GM21423 (cell line): ENCODE data around the gene E2F8.

ENCODE experiments used
- ATAC-seq: cut with Tn5 transposase; IDR thresholded peaks from one replicate; pipeline ENCODE4 v1.9.1; 2021; ENCODE audit warnings: mild to moderate bottlenecking, moderate library complexity; ENCODE audit not compliant: unreplicated experiment

Gene E2F8

GRCh38 chr11:19252394-19253152 is 11.8 kb upstream of the E2F8 start:
- ATAC-seq: no peak

GRCh38 chr11:19251577-19251976 is 10.8 kb upstream of the E2F8 start:
- no peak for ATAC-seq

DNA sequence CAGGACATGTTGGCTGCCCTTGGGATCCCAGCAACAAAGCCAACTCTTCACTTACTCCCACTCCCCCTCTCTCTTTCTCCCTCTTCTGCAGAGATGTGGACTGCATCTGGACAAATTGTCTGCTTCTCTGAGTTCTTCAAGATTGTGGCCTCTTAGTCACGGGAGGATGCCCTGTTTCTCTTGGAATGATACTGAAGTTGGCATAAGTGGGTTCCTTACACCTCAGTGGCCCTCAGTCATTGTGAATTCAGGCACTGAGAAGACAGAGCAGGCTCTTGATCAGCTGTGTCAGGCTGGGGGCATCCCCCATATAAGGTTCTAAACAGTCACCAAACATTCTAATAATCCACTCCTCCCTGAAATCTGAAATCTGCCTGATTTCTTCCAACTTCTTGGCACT is 6.1 kb upstream of the E2F8 start:
- no peak for ATAC-seq

DNA sequence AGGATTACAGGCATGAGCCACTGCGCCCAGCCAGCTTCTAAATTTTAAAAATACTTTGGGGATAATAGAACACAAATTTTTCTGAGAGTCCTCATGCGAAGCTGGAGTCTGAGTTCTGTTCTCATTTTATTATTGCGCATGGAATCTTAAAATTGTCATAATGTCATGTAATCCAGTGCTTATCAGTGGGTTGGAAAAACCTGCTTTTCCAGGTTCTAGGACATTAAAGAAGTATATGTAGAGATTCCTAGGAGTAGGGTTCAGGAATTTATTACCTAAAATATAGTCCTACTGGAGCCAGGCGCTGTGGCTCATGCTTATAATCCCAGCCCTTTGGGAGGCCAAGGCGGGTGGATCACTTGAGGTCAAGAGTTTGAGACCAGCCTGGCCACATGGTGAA is 4.6 kb upstream of the E2F8 start:
- ATAC-seq: no peak

GRCh38 chr11:19244621-19245020 is 3.9 kb upstream of the E2F8 start:
- no peak for ATAC-seq

- no peak for ATAC-seq
Measured at GRCh38 chr11:19244084-19244483, 3.3 kb upstream of the E2F8 start.

- no peak for ATAC-seq
Measured at GRCh38 chr11:19243613-19244012, 2.9 kb upstream of the E2F8 start.

DNA sequence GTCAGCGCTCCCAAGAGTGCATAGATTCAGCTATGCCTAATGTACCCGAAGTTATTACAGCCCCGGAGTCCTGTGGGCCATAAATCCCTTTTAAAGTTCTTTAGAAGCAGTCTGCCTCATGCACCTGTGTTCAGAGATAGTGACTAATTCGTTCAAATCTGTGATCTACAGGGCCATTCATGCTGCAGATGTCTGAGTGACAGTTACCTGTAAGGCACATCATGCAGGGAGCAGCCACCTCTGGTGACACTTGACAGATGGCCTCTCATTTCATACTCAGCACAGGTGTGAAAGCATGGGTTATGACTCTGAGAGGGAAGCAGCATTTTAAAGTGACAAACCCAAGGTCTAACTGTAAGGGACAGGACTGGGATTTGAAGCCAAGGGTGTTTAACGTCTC is 2.4 kb upstream of the E2F8 start:
- ATAC-seq: no peak

DNA sequence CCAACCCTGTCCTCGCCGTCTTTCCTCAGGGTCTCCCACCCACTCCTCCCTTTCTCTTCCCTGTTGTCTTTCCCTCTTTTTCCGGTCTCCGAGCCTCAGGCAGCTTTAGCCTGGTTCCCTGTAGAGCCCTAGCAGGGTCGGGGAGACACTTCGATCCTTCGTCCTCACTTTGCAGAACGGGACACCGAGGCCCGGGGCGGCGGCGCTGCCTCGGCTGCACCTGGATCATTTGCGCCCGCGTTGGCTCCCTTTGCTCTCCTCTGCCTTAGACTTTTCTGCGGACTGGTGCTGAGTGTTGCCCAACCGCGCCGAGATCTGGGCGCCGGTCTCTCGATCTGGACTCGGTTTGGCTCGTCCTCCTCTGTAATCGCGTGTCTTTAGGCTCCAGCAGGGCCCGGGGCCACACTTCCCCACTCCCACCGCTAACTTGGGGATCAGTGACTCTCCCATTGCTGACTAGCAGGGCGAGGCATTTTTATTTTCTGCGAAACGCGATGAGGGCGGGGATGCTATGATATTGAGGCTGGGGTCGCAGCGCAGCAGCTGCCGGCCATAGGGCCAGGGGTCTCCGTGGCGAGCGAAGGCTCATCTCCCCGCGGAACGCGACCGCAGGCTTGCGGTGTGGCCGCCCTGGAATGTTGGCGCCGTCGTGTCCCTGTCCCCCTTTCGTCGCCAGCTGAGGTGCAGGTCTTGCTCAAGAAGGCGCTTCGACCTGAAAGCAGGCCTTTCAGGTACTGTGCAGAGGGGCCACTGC is 1.6 kb upstream of the E2F8 start:
- no peak for ATAC-seq

DNA sequence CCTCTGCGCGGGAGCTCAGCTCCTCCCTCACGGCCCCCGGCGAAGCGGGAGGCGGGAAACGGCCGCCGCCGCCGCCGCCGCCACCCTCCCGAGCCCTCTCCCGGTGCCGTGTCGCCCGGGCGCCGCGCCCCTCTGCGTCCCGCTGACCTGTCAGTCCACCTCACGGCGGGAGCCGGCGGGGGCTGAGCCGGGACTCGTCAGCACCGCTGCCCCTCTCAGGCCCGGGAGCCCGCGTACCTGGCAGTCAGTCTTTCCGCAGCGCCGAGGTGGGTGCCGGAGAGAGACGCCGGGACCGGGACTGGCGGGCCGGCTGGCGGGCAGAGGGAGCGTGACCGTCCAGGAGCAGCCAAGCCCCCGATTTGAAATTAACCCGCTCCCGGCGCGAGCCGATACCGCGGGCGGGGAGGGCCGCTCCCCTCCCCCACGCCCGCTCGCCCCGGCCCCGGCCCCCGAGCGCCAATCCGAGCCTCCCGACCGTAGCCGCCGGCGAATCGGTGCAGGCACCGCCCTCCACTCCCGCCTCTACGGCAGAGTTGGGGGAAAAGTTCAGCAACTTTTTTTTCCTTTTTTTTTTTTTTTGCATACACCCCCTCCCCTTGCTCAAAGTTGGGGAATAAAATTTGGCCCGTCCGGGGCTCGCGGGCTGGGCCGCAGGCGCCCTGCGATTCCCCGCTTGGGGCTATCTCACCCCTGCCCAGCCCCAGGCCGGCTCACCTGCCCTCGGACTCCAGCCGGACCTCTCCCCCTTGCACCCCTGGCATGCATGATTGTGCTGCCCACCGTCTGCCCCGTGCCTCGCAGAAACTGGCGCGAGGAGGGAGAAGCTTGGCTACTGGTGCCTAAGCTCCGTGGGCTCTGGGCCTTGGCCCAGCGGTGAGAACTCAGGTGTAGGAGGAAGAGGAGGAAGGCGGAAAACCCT is 774 bp upstream of the E2F8 start:
- ATAC-seq: peak; percentile 26

GRCh38 chr11:19239039-19239438 is 1.7 kb downstream of the E2F8 start:
- no peak for ATAC-seq

DNA sequence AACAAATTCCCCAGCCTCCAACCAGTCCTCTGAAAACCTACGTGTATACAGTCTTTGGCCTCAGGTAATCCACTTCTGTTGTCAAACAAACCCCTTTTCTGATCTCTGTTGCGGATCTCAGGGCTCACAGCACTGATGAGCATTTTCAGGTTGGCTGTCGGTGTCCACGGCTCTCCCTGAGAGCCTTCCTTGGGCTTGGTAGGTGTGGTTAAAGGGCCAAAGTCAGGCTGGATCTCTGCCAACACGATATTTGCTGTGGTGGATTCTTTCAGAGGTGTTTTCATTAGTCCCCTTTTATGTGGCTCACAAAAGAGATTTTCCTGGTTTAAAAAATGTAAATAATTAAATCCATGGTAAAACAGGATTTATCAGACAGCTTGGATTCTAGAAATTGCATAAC is 2.9 kb downstream of the E2F8 start:
- no peak for ATAC-seq

DNA sequence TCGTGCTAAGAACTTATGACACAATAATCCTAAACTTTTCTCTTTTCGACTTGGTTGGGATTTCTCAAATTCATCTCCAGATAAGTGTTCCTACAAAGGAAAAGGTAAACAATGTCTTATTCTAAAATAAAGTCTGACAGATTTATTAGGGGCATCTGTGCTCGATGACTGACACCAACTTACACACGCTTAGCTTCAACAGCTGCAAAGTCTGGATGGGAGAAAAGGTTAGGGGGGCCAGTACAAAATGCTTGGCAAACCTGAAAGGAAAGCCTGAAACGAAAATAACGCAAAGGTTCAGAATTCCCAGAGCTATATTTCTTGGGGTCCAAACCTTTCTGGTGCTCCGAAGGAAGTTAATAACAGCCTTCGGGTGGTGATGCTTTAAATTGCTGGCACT is 3.4 kb downstream of the E2F8 start:
- ATAC-seq: no peak

GRCh38 chr11:19234231-19234817 is 6.4 kb downstream of the E2F8 start:
- ATAC-seq: no peak

GRCh38 chr11:19232910-19233503 is 7.7 kb downstream of the E2F8 start:
- ATAC-seq: no peak

DNA sequence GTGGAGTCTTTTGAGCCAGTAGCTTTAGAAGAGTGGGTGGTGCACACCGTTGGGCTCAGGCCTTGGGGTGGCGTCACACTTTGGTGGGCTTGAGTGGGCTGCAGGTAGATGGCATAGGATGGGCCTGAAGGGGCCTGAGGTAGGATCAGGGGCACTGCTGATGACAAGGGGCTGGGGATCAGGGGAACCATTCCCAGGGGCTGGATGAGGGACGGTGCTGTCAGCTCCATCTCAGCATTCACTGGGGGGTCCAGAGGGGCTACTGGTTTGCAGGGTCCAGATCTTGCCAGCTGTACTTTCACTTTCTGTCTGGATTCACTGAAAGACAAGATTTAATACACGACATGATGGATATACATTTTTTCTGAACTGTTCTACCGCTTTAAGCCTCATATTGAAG is 11.1 kb downstream of the E2F8 start:
- no peak for ATAC-seq

DNA sequence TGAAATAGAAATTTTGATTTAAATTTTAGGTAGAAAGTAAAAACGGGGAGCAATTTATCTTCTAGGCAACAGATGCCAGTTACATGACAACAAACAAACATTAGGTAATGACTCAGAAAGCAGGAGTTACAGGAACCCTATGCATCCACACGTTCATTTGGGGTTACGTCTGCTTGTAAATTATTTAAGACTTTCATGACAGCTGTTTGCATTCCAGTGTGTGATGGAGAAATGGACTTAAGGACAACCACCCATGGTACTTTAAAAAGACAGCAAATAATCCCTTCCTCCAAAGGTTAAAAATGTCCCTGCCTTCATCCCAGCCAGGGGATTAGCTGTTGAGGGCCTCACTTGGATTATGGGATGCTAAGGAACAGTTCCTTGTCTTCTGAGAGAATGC is 11.8 kb downstream of the E2F8 start:
- no peak for ATAC-seq

DNA sequence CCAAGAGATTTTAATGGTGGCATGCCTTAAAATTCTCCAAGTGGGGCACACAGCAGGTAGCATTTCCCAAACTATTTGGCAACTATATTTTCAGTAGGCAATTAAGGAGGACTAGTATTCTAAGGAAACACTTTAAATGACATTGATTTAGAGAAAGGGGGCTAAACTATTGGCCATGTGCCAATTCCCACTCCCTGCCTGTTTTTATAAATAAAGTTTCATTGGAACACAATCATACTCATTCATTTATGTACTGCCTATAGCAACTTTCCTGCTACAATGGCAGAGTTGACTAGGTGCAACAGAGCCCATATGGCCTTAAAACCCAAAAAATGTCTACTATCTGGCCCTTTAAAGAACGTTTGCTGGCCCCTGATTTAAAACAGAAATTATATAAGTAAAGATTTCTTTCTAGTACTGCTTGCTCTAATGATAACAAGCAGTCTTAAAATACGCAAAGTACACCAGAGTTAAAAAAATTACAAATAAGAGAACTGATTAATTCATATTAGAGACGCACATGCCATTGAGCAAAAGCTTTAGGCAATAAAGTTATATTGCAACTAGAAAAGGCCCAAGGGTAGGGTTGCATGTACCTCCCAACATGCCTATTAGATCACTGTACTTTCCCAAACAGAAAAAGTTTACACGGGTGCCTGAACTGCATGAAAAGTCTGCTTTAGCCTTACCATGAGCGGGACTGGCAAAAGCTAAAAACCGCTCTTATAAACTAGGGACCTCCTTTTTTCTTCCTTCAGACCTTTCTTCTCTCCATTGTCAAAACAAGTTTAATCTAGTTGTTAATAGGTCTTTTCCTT is 14.2 kb downstream of the E2F8 start:
- no peak for ATAC-seq

DNA sequence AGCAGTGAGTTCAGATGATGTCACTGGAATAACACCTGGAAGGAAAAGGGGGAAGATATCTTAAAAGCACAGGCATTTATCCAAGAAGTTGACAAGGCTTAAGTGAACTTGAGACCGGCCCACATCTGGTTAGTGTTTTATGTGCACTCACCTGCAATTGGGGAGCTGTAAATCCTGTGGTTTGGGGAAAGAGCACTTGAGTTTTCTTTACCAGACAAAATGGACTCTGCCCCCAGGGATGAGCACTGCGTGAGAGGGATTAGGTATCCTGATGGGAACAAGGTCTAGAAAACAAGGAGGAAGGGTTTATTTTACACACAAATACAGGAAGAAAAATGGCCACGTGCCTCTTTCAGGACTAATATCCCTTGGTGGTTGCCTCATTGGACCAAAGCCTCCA is 15.2 kb downstream of the E2F8 start:
- no peak for ATAC-seq

- ATAC-seq: no peak
Measured at GRCh38 chr11:19225123-19225522, 15.6 kb downstream of the E2F8 start.
